ENCODE results near the gene CDH2.

Gene CDH2

GRCh38 chr18:27985832-27986231, 191.1 kb downstream of the CDH2 start:
- Histone ChIP-seq H3K36me3 (ENCODE audit: control insufficient read depth in 2 of 2, insufficient read depth in 2 of 2, low read length in 2 of 2) (no peaks in the 10 kb centered on the region), H3K27ac (ENCODE audit: low read depth in 2 of 2, low read length in 2 of 2) (no peak overlapping the region), H3K27me3 (ENCODE audit: control insufficient read depth in 2 of 2, insufficient read depth in 2 of 2, low read length in 2 of 2) (no peaks in the 10 kb centered on the region), H3K9me3 (ENCODE audit: control insufficient read depth in 2 of 2, low read length in 2 of 2) (no peaks in the 10 kb centered on the region), H3K4me1 (ENCODE audit: control insufficient read depth in 2 of 2, insufficient read depth in 2 of 2, low read length in 2 of 2) (no peaks in the 10 kb centered on the region), H3K9ac (ENCODE audit: low read depth in 1 of 2, low read length in 2 of 2) (no peak overlapping the region), H3K4me3 (ENCODE audit: low read length in 2 of 2) (no peak overlapping the region)

GRCh38 chr18:27983780-27984179, 193.2 kb downstream of the CDH2 start:
- Histone ChIP-seq H3K4me1 (ENCODE audit: control insufficient read depth in 2 of 2, insufficient read depth in 2 of 2, low read length in 2 of 2) (no peaks in the 10 kb centered on the region), H3K36me3 (ENCODE audit: control insufficient read depth in 2 of 2, insufficient read depth in 2 of 2, low read length in 2 of 2) (no peaks in the 10 kb centered on the region), H3K27ac (ENCODE audit: low read depth in 2 of 2, low read length in 2 of 2) (no peak overlapping the region), H3K9me3 (ENCODE audit: control insufficient read depth in 2 of 2, low read length in 2 of 2) (no peaks in the 10 kb centered on the region), H3K27me3 (ENCODE audit: control insufficient read depth in 2 of 2, insufficient read depth in 2 of 2, low read length in 2 of 2) (no peaks in the 10 kb centered on the region), H3K4me3 (ENCODE audit: low read length in 2 of 2) (no peak overlapping the region), H3K9ac (ENCODE audit: low read depth in 1 of 2, low read length in 2 of 2) (no peak overlapping the region)

- Histone ChIP-seq H3K9me3 (ENCODE audit: control insufficient read depth in 2 of 2, low read length in 2 of 2) (no peaks in the 10 kb centered on the region), H3K27ac (ENCODE audit: low read depth in 2 of 2, low read length in 2 of 2) (no peak overlapping the region), H3K27me3 (ENCODE audit: control insufficient read depth in 2 of 2, insufficient read depth in 2 of 2, low read length in 2 of 2) (no peaks in the 10 kb centered on the region), H3K4me1 (ENCODE audit: control insufficient read depth in 2 of 2, insufficient read depth in 2 of 2, low read length in 2 of 2) (no peaks in the 10 kb centered on the region), H3K4me3 (ENCODE audit: low read length in 2 of 2) (no peak overlapping the region), H3K36me3 (ENCODE audit: control insufficient read depth in 2 of 2, insufficient read depth in 2 of 2, low read length in 2 of 2) (no peaks in the 10 kb centered on the region), H3K9ac (ENCODE audit: low read depth in 1 of 2, low read length in 2 of 2) (no peak overlapping the region)
Measured at GRCh38 chr18:27976806-27977408, 200.0 kb downstream of the CDH2 start.

GRCh38 chr18:27970321-27970720, 206.6 kb downstream of the CDH2 start:
- no peak overlapping the region for H3K4me3 ChIP-seq (ENCODE audit: low read length in 2 of 2)
- H3K4me1 ChIP-seq (ENCODE audit: control insufficient read depth in 2 of 2, insufficient read depth in 2 of 2, low read length in 2 of 2): no peaks in the 10 kb centered on the region
- no peak overlapping the region for H3K9ac ChIP-seq (ENCODE audit: low read depth in 1 of 2, low read length in 2 of 2)
- no peaks in the 10 kb centered on the region for H3K27me3 ChIP-seq (ENCODE audit: control insufficient read depth in 2 of 2, insufficient read depth in 2 of 2, low read length in 2 of 2)
- H3K9me3 ChIP-seq (ENCODE audit: control insufficient read depth in 2 of 2, low read length in 2 of 2): no peaks in the 10 kb centered on the region
- no peak overlapping the region for H3K27ac ChIP-seq (ENCODE audit: low read depth in 2 of 2, low read length in 2 of 2)
- no peaks in the 10 kb centered on the region for H3K36me3 ChIP-seq (ENCODE audit: control insufficient read depth in 2 of 2, insufficient read depth in 2 of 2, low read length in 2 of 2)

GRCh38 chr18:27969206-27969605, 207.7 kb downstream of the CDH2 start:
- no peaks in the 10 kb centered on the region for H3K4me1 ChIP-seq (ENCODE audit: control insufficient read depth in 2 of 2, insufficient read depth in 2 of 2, low read length in 2 of 2)
- H3K27ac ChIP-seq (ENCODE audit: low read depth in 2 of 2, low read length in 2 of 2): no peak overlapping the region
- no peaks in the 10 kb centered on the region for H3K27me3 ChIP-seq (ENCODE audit: control insufficient read depth in 2 of 2, insufficient read depth in 2 of 2, low read length in 2 of 2)
- no peak overlapping the region for H3K9ac ChIP-seq (ENCODE audit: low read depth in 1 of 2, low read length in 2 of 2)
- no peaks in the 10 kb centered on the region for H3K36me3 ChIP-seq (ENCODE audit: control insufficient read depth in 2 of 2, insufficient read depth in 2 of 2, low read length in 2 of 2)
- H3K4me3 ChIP-seq (ENCODE audit: low read length in 2 of 2): no peak overlapping the region
- H3K9me3 ChIP-seq (ENCODE audit: control insufficient read depth in 2 of 2, low read length in 2 of 2): no peaks in the 10 kb centered on the region

GRCh38 chr18:27967913-27968824, 208.8 kb downstream of the CDH2 start:
- H3K4me1 ChIP-seq (ENCODE audit: control insufficient read depth in 2 of 2, insufficient read depth in 2 of 2, low read length in 2 of 2): no peaks in the 10 kb centered on the region
- no peak overlapping the region for H3K9ac ChIP-seq (ENCODE audit: low read depth in 1 of 2, low read length in 2 of 2)
- H3K4me3 ChIP-seq (ENCODE audit: low read length in 2 of 2): no peak overlapping the region
- no peaks in the 10 kb centered on the region for H3K9me3 ChIP-seq (ENCODE audit: control insufficient read depth in 2 of 2, low read length in 2 of 2)
- no peak overlapping the region for H3K27ac ChIP-seq (ENCODE audit: low read depth in 2 of 2, low read length in 2 of 2)
- no peaks in the 10 kb centered on the region for H3K36me3 ChIP-seq (ENCODE audit: control insufficient read depth in 2 of 2, insufficient read depth in 2 of 2, low read length in 2 of 2)
- no peaks in the 10 kb centered on the region for H3K27me3 ChIP-seq (ENCODE audit: control insufficient read depth in 2 of 2, insufficient read depth in 2 of 2, low read length in 2 of 2)

GRCh38 chr18:27966881-27967280, 210.0 kb downstream of the CDH2 start:
- H3K9me3 ChIP-seq (ENCODE audit: control insufficient read depth in 2 of 2, low read length in 2 of 2): no peaks in the 10 kb centered on the region
- no peak overlapping the region for H3K9ac ChIP-seq (ENCODE audit: low read depth in 1 of 2, low read length in 2 of 2)
- no peaks in the 10 kb centered on the region for H3K27me3 ChIP-seq (ENCODE audit: control insufficient read depth in 2 of 2, insufficient read depth in 2 of 2, low read length in 2 of 2)
- H3K4me3 ChIP-seq (ENCODE audit: low read length in 2 of 2): no peak overlapping the region
- no peaks in the 10 kb centered on the region for H3K4me1 ChIP-seq (ENCODE audit: control insufficient read depth in 2 of 2, insufficient read depth in 2 of 2, low read length in 2 of 2)
- no peaks in the 10 kb centered on the region for H3K36me3 ChIP-seq (ENCODE audit: control insufficient read depth in 2 of 2, insufficient read depth in 2 of 2, low read length in 2 of 2)
- no peak overlapping the region for H3K27ac ChIP-seq (ENCODE audit: low read depth in 2 of 2, low read length in 2 of 2)

- H3K27ac ChIP-seq (ENCODE audit: low read depth in 2 of 2, low read length in 2 of 2): no peak overlapping the region
Measured at GRCh38 chr18:27964811-27965210, 212.1 kb downstream of the CDH2 start.

GRCh38 chr18:27959101-27959500, 217.8 kb downstream of the CDH2 start:
- Histone ChIP-seq H3K4me1 (ENCODE audit: control insufficient read depth in 2 of 2, insufficient read depth in 2 of 2, low read length in 2 of 2) (no peaks in the 10 kb centered on the region), H3K9me3 (ENCODE audit: control insufficient read depth in 2 of 2, low read length in 2 of 2) (no peaks in the 10 kb centered on the region), H3K36me3 (ENCODE audit: control insufficient read depth in 2 of 2, insufficient read depth in 2 of 2, low read length in 2 of 2) (no peaks in the 10 kb centered on the region), H3K27ac (ENCODE audit: low read depth in 2 of 2, low read length in 2 of 2) (no peak overlapping the region), H3K27me3 (ENCODE audit: control insufficient read depth in 2 of 2, insufficient read depth in 2 of 2, low read length in 2 of 2) (no peaks in the 10 kb centered on the region), H3K9ac (ENCODE audit: low read depth in 1 of 2, low read length in 2 of 2) (no peak overlapping the region), H3K4me3 (ENCODE audit: low read length in 2 of 2) (no peak overlapping the region)

More at GRCh38 chr18:27964811-27965210, 212.1 kb downstream of the CDH2 start:
- no peaks in the 10 kb centered on the region for H3K9me3 ChIP-seq (ENCODE audit: control insufficient read depth in 2 of 2, low read length in 2 of 2)
- no peak overlapping the region for H3K9ac ChIP-seq (ENCODE audit: low read depth in 1 of 2, low read length in 2 of 2)
- no peaks in the 10 kb centered on the region for H3K4me1 ChIP-seq (ENCODE audit: control insufficient read depth in 2 of 2, insufficient read depth in 2 of 2, low read length in 2 of 2)
- no peak overlapping the region for H3K4me3 ChIP-seq (ENCODE audit: low read length in 2 of 2)
- no peaks in the 10 kb centered on the region for H3K27me3 ChIP-seq (ENCODE audit: control insufficient read depth in 2 of 2, insufficient read depth in 2 of 2, low read length in 2 of 2)
- no peaks in the 10 kb centered on the region for H3K36me3 ChIP-seq (ENCODE audit: control insufficient read depth in 2 of 2, insufficient read depth in 2 of 2, low read length in 2 of 2)

GRCh38 chr18:27956001-27956640, 220.8 kb downstream of the CDH2 start:
- Histone ChIP-seq H3K4me1 (ENCODE audit: control insufficient read depth in 2 of 2, insufficient read depth in 2 of 2, low read length in 2 of 2) (no peaks in the 10 kb centered on the region), H3K27me3 (ENCODE audit: control insufficient read depth in 2 of 2, insufficient read depth in 2 of 2, low read length in 2 of 2) (no peaks in the 10 kb centered on the region), H3K27ac (ENCODE audit: low read depth in 2 of 2, low read length in 2 of 2) (no peak overlapping the region), H3K9ac (ENCODE audit: low read depth in 1 of 2, low read length in 2 of 2) (no peak overlapping the region), H3K9me3 (ENCODE audit: control insufficient read depth in 2 of 2, low read length in 2 of 2) (no peaks in the 10 kb centered on the region), H3K36me3 (ENCODE audit: control insufficient read depth in 2 of 2, insufficient read depth in 2 of 2, low read length in 2 of 2) (no peaks in the 10 kb centered on the region), H3K4me3 (ENCODE audit: low read length in 2 of 2) (no peak overlapping the region)
